Endothelial cell of umbilical vein (primary cell): ENCODE measurements around the gene ANKS1A. TPM values are rescaled to one million over a fixed set of nuclear protein-coding genes. Genes with fewer than 3 reads are reported as not detected.

Experiments used
- BruUV-seq: library from RNA; stranded (reverse); fragments of 400-500 nt; replicated peaks from 2 replicates; lab custom pipeline; 2021; lab: Mats Ljungman, UMichigan
- CTCF ChIA-PET: fragments of 300-600, 350-600 bp; sonication (Branson Sonifier 250); formaldehyde crosslinking; loops from one replicate; lab custom pipeline; 2021; ENCODE audit warnings: antibody characterized with exemption, inconsistent platforms; lab: Charles Lee
- POLR2A ChIA-PET: fragments of 300-600, 350-600 bp; sonication (Branson Sonifier 250); formaldehyde crosslinking; loops from one replicate; lab custom pipeline; 2021; ENCODE audit warnings: antibody characterized with exemption, inconsistent platforms; lab: Charles Lee
- DNase-seq: peaks from one replicate; pipeline ENCODE4 v3.0.0-alpha.2; 2011; ENCODE audit warnings: low read depth, low spot score
- FAIRE-seq: peaks from 2 replicates; lab custom pipeline; 2011; peaks lifted over from hg19 to GRCh38; lab: Jason Lieb, UNC
- H2AFZ ChIP-seq: 2 replicates; pipeline ENCODE4 v1.6.0; 2012; ENCODE audit warnings: low read depth, low read length, control low read depth, inconsistent platforms
- H3K27ac ChIP-seq: 2 replicates; pipeline ENCODE4 v1.5.1; 2011; ENCODE audit warnings: low read depth, mild to moderate bottlenecking, control low read depth, low read length, moderate library complexity; ENCODE audit not compliant: insufficient read depth
- H3K27me3 ChIP-seq, 2 experiments: 2 replicates each; pipeline versions ENCODE4 v1.6.0 to v1.6.1; 2011; ENCODE audit warnings: low read length in 2 of 2, mixed read lengths in 1 of 2; ENCODE audit not compliant: control insufficient read depth in 2 of 2, insufficient read depth in 2 of 2
- H3K36me3 ChIP-seq, 2 experiments: 2 replicates in 1 of 2; 3 replicates in 1 of 2; pipeline ENCODE4 v1.5.1; 2011; ENCODE audit warnings: low read length in 2 of 2, mild to moderate bottlenecking in 1 of 2, moderate library complexity in 1 of 2; ENCODE audit not compliant: control insufficient read depth in 2 of 2, insufficient read depth in 2 of 2; ENCODE audit errors: extremely low read depth in 1 of 2
- H3K4me1 ChIP-seq: 3 replicates; pipeline ENCODE4 v1.5.1; 2011; ENCODE audit warnings: mild to moderate bottlenecking, low read length; ENCODE audit not compliant: control insufficient read depth, insufficient read depth; ENCODE audit errors: extremely low read depth
- H3K4me2 ChIP-seq: 2 replicates; pipeline ENCODE4 v1.6.1; 2011; ENCODE audit warnings: low read length, control low read depth, mixed read lengths; ENCODE audit not compliant: insufficient read depth
- H3K4me3 ChIP-seq, 3 experiments: fragments of 200-600 bp in 1 of 3; sonication (generic), shearing (Covaris generic) in 1 of 3; replicated peaks in 1 of 3; 2 replicates each; pipeline ENCODE4 v1.5.1; 2011 to 2016; ENCODE audit warnings: control low read depth in 3 of 3, low read length in 3 of 3, mild to moderate bottlenecking in 2 of 3, inconsistent platforms in 1 of 3, low read depth in 1 of 3, moderate library complexity in 1 of 3; ENCODE audit not compliant: insufficient read depth in 1 of 3
- H3K79me2 ChIP-seq: 2 replicates; pipeline ENCODE4 v1.6.0; 2012; ENCODE audit warnings: low read length, inconsistent platforms; ENCODE audit not compliant: control insufficient read depth, insufficient read depth
- H3K9ac ChIP-seq: replicated peaks from 2 replicates; pipeline ENCODE3; 2011; ENCODE audit warnings: low read length, control low read depth; ENCODE audit not compliant: insufficient read depth; ENCODE audit errors: extremely low read depth
- H3K9me1 ChIP-seq: replicated peaks from 3 replicates; pipeline ENCODE4 v1.6.0; 2011; ENCODE audit warnings: mild to moderate bottlenecking, low read length; ENCODE audit not compliant: control insufficient read depth, insufficient read depth; ENCODE audit errors: extremely low read depth
- H3K9me3 ChIP-seq: replicated peaks from 2 replicates; pipeline ENCODE4 v1.5.1; 2012; ENCODE audit warnings: low read length, inconsistent platforms; ENCODE audit not compliant: control insufficient read depth, insufficient read depth
- H4K20me1 ChIP-seq: replicated peaks from 2 replicates; pipeline ENCODE3; 2011; ENCODE audit warnings: mild to moderate bottlenecking, low read length; ENCODE audit not compliant: control insufficient read depth, insufficient read depth; ENCODE audit errors: extremely low read depth
- EZH2 ChIP-seq: IDR thresholded peaks from 2 replicates; pipeline ENCODE4 v1.6.1; 2012; ENCODE audit warnings: borderline replicate concordance, low read depth, mild to moderate bottlenecking, moderate library complexity, low read length, inconsistent platforms; ENCODE audit not compliant: severe bottlenecking
- FOS ChIP-seq: IDR thresholded peaks from 2 replicates; pipeline ENCODE4 v1.6.1; 2011; ENCODE audit warnings: mild to moderate bottlenecking, low read length, moderate library complexity, borderline replicate concordance; ENCODE audit not compliant: insufficient read depth
- GATA2 ChIP-seq: IDR thresholded peaks from 2 replicates; pipeline ENCODE4 v1.7.0; 2011; ENCODE audit warnings: low read depth, mild to moderate bottlenecking, moderate library complexity, mixed read lengths, low read length; ENCODE audit not compliant: insufficient read length, insufficient read depth
- JUN ChIP-seq: IDR thresholded peaks from 2 replicates; pipeline ENCODE4 v1.6.1; 2011; ENCODE audit warnings: borderline replicate concordance, low read depth; ENCODE audit not compliant: insufficient read length, insufficient read depth
- MYC ChIP-seq: IDR thresholded peaks from one replicate; pipeline ENCODE4 v1.6.1; 2011; ENCODE audit warnings: mild to moderate bottlenecking, low read depth, low read length
- POLR2A ChIP-seq: IDR thresholded peaks from 2 replicates; pipeline ENCODE4 v1.6.1; 2012; ENCODE audit warnings: low read depth, mild to moderate bottlenecking, control low read depth, low read length
- POLR2AphosphoS5 ChIP-seq: IDR thresholded peaks from 2 replicates; pipeline ENCODE4 v1.6.1; 2012; ENCODE audit warnings: low read depth, mild to moderate bottlenecking, control low read depth, low read length, moderate library complexity; ENCODE audit not compliant: insufficient read depth
- dilution Hi-C: fragments of 300-500 bp; cut with MboI; formaldehyde crosslinking; loops from one replicate; pipeline ENCODE4 v1.15.0; 2019; ENCODE audit warnings: low sequenced_read_pairs; ENCODE audit not compliant: extremely low pct_ligation_motif_present
- intact Hi-C: fragments of 100-400 bp; cut with micrococcal nuclease; formaldehyde crosslinking; loops from one replicate; pipeline ENCODE4 v1.10.0; 2022
- polyA plus RNA-seq, 4 experiments: library from polyadenylated mRNA; depleted of rRNA in 3 of 4; stranded (reverse) in 3 of 4; unstranded in 1 of 4; fragments of >200 nt; gene quantifications; 2 replicates each; pipeline versions ENCODE4 v1.2.1 to v1.2.3, GENCODE V29; 2011 to 2012; ENCODE audit warnings: missing spikeins in 1 of 4
- total RNA-seq: library from RNA; stranded (reverse); gene quantifications from 2 replicates; pipeline ENCODE4 v1.2.3, GENCODE V29; 2021
- TF ChIP-seq, protein P1 (sequence below), 2 donors: IDR thresholded peaks; 1 replicate in 1 of 2; 2 replicates in 1 of 2; pipeline ENCODE4 v1.5.1; 2011; ENCODE audit warnings: low read length in 2 of 2, mild to moderate bottlenecking in 2 of 2, moderate library complexity in 2 of 2, control low read depth in 1 of 2, inconsistent platforms in 1 of 2, low read depth in 1 of 2; ENCODE audit not compliant: insufficient read depth in 1 of 2; ENCODE audit errors: extremely low read depth in 1 of 2
- TF ChIP-seq, protein P2 (sequence below): IDR thresholded peaks from 2 replicates; pipeline ENCODE4 v1.6.1; 2011; ENCODE audit not compliant: insufficient read depth, insufficient read length

ANKS1A gene
- total and polyA plus RNA-seq, 2 donors (not counting 3 experiments of a cell fraction or from before 2014, with no cell fraction given): 8.9 to 26.1 TPM

DNA sequence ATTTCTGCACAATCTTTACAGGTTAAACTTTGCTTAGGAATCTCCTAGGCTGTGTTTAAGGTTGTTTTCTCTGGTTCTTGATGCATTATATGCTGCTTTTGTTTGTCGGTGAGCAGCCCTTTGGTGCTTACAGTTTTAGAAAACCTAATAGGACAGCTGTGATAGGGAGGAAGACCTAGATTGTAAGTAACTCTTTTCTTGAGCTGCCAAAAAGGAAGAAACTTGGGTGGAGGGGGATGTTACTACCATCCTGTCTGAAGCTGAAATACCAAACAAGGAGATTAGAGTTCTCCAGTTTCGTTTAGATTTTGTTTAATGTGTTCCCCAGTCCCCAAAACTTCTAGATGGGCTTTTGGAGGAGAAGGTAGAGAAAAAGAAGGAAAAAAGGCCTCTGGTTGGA is 72.0 kb downstream of the ANKS1A start:
- no peak overlapping the region for H3K4me3 ChIP-seq
- H3K27me3 ChIP-seq: no peaks in the 10 kb centered on the region
- ChIA-PET CTCF (no interaction called here), POLR2A (no interaction called here)
- no peaks in the 10 kb centered on the region for H3K79me2 ChIP-seq
- dilution Hi-C loops (no loop called here), intact Hi-C loops (no loop called here)
- H3K9me1 ChIP-seq: no peaks in the 10 kb centered on the region
- H3K36me3 ChIP-seq: no peaks in the 10 kb centered on the region
- no peak for TF ChIP-seq POLR2AphosphoS5
- H3K9ac ChIP-seq: no peak overlapping the region
- FAIRE-seq (no peak), DNase-seq (no peak)
- H2AFZ ChIP-seq: no peak overlapping the region
- H4K20me1 ChIP-seq: no peaks in the 10 kb centered on the region
- no peak overlapping the region for H3K27ac ChIP-seq
- no peaks in the 10 kb centered on the region for H3K9me3 ChIP-seq
- no TSS peak for BruUV-seq
- H3K4me2 ChIP-seq: no peak overlapping the region
- no peaks in the 10 kb centered on the region for H3K4me1 ChIP-seq

GRCh38 chr6:34961574-34961973 is 72.5 kb downstream of the ANKS1A start:
- CTCF ChIA-PET: interaction anchor here (0.9 kb wide), 1 partner anchor 13 kb away, joined by 4 read pairs; no protein-coding TSS in a partner anchor

More at GRCh38 chr6:34961574-34961973, 72.5 kb downstream of the ANKS1A start:
- TF ChIP-seq POLR2AphosphoS5 (no peak), GATA2 (no peak), MYC (no peak), POLR2A (no peak), FOS (no peak), EZH2 (no peak), JUN (no peak)
- TF ChIP-seq, protein P1, sequence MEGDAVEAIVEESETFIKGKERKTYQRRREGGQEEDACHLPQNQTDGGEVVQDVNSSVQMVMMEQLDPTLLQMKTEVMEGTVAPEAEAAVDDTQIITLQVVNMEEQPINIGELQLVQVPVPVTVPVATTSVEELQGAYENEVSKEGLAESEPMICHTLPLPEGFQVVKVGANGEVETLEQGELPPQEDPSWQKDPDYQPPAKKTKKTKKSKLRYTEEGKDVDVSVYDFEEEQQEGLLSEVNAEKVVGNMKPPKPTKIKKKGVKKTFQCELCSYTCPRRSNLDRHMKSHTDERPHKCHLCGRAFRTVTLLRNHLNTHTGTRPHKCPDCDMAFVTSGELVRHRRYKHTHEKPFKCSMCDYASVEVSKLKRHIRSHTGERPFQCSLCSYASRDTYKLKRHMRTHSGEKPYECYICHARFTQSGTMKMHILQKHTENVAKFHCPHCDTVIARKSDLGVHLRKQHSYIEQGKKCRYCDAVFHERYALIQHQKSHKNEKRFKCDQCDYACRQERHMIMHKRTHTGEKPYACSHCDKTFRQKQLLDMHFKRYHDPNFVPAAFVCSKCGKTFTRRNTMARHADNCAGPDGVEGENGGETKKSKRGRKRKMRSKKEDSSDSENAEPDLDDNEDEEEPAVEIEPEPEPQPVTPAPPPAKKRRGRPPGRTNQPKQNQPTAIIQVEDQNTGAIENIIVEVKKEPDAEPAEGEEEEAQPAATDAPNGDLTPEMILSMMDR (IDR thresholded peaks at IDR 0.05; ENCODE audit: extremely low read depth in 1 of 2, insufficient read depth in 1 of 2, low read depth in 1 of 2, low read length in 2 of 2): no peak
- TF ChIP-seq, protein P2, sequence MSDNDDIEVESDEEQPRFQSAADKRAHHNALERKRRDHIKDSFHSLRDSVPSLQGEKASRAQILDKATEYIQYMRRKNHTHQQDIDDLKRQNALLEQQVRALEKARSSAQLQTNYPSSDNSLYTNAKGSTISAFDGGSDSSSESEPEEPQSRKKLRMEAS: no peak
- Histone ChIP-seq H2AFZ (no peak overlapping the region), H3K4me2 (no peak overlapping the region), H3K9ac (no peak overlapping the region), H3K79me2 (no peaks in the 10 kb centered on the region), H3K4me1 (no peaks in the 10 kb centered on the region), H3K9me1 (no peaks in the 10 kb centered on the region), H3K27ac (no peak overlapping the region), H3K36me3 (no peaks in the 10 kb centered on the region), H3K27me3 (no peaks in the 10 kb centered on the region), H3K9me3 (no peaks in the 10 kb centered on the region), H4K20me1 (no peaks in the 10 kb centered on the region), H3K4me3 (no peak overlapping the region)
- no peak for DNase-seq
- dilution Hi-C loops: no loop called here
- POLR2A ChIA-PET: no interaction called here
- BruUV-seq: no TSS peak
- FAIRE-seq: no peak
- intact Hi-C loops: no loop called here
